Sciatic nerve (tissue), 2 donors: Measurements from ENCODE around the gene DTX4. TPM values are rescaled to one million over a fixed set of nuclear protein-coding genes. Genes with fewer than 3 reads are reported as not detected.
A peak's percentile ranks its signal among the peaks of the same experiment; 100 is the strongest.

Experiments
- ATAC-seq: fragments of 200-7000 bp; cut with Tn5 transposase; one replicate; pipeline ENCODE4 v1.9.1; 2020; ENCODE audit warnings: mild to moderate bottlenecking, moderate library complexity
- DNase-seq: peaks from one replicate; pipeline ENCODE4 v3.0.0-alpha.2; 2020; ENCODE audit warnings: low spot score
- intact Hi-C: fragments of 100-400 bp; cut with DNase I; formaldehyde crosslinking; loops from one replicate; pipeline ENCODE4 v1.14.2; 2022
- total RNA-seq: library from RNA; stranded (reverse); fragmentation: NEBNext Ultra II Directional; extraction: Animal tissue kit (Norgen Biotek cat#: 25700); gene quantifications from one replicate; pipeline ENCODE4 v1.2.1, GENCODE V29; 2021
- donor health status: DM: no; HTN: no; CAD: no.
- donor health status: DM: no; HTN: no; CAD: no.

DTX4 gene
- total RNA-seq, 1 donor from 2014 or later = 35.9 TPM

DNA sequence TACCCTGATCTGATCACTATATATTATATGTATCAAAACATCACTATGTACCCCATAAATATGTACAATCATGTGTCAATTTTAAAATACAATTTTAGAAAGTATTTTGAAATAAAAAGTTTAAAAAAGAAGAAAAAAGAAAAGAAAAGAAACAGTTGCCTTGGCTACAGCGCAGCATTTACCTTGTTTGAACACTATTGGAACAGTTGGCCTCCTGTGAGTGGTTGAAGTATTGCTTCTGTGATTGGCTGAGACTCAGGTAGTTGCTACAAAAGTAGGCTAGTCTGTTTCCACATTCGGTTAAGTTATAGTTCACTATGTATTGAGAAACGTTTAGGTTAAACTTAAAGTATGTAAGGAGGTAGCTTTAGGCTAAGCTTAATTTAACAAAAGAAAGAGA is 7.9 kb upstream of the DTX4 start:
- DNase-seq (no peak), ATAC-seq (no peak)
- intact Hi-C loops = no loop called here

DNA sequence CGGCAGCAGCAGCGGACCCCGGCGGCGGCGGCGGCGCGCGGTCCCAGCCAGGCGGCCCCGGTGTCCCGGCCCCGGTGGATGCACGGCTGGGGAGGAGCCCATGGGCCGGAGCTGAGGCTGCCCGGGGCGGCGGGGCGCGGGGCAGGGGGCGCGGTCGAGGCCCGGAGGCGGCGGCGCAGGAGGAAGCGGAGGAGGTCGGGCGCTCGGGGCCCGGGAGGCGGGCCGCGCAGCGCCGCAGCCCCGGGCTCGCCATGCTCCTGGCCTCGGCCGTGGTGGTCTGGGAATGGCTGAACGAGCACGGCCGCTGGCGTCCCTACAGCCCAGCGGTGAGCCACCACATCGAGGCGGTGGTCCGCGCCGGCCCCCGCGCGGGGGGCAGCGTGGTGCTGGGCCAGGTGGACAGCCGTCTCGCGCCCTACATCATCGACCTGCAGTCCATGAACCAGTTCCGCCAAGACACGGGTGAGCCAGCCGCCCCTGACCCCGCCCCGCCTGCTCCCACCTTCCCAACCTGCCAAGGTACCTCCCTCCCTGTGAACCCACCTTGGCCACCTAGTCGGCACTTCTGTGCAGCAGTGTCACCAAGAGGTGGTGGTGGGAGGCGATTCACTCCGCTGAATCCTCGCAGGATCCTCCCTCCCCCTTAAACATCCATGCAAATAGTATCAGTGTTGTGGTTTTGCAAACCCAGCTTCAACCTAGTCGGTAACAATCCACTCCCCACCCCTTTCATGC is 580 bp downstream of the DTX4 start:
- intact Hi-C loops = loop anchor here (2.0 kb wide), 1 partner anchor 34 kb away; no protein-coding TSS in a partner anchor
- DNase-seq (no peak), ATAC-seq (no peak)

- intact Hi-C loops = loop anchor here (2.0 kb wide), 1 partner anchor 33 kb away; no protein-coding TSS in a partner anchor
- ATAC-seq = peak; percentile 20
- peak; percentile 67 for DNase-seq
Measured at GRCh38 chr11:59173080-59173963, 1.4 kb downstream of the DTX4 start.

GRCh38 chr11:59173964-59174663 is 2.2 kb downstream of the DTX4 start:
- DNase-seq (no peak), ATAC-seq (peak; percentile 14)
- intact Hi-C loops = loop anchor here (2.0 kb wide), 1 partner anchor 33 kb away; no protein-coding TSS in a partner anchor

- ATAC-seq (no peak), DNase-seq (no peak)
- intact Hi-C loops = no loop called here
Measured at GRCh38 chr11:59174664-59175033, 2.7 kb downstream of the DTX4 start.

DNA sequence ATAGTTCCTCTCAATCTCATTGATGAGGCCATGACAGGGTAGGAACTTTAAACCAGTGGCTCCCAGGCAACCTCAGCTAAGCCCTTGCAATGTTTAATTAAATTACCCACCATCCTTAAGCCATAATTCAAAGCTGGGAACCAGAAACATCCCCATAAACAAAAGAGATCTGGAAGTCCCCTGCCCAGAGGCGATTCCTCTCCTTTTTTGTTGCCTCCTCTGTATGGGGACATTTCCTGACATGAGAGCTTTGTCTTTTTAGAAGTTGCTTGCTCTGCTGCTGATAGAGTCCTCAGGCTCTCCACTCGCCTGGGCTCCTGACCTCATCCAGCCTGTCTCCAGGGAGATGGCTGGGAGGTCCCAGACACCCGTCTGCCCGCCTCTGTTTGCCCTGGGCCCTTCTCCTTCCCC is 3.2 kb downstream of the DTX4 start:
- intact Hi-C loops = no loop called here
- DNase-seq (no peak), ATAC-seq (no peak)

DNA sequence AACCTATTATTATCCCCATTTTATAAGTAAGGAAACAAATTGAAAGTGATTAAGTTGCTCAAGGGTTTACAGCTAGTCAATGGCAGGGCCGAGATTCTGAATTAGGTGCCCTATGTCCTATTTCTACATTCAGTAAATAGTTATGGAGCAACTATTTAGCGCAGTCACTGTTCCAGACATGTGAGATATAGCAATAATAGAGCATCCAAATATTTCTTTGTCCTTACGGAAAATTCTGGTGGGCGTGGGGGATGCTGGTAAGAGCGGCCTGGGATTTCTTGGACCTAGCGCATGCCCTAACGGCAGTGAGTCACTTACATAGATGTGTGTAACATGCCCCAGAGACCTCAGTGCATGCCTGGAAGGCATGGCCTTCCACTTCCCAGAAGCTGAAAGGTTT is 4.4 kb downstream of the DTX4 start:
- no peak for DNase-seq
- intact Hi-C loops = no loop called here
- ATAC-seq = no peak

- DNase-seq = no peak
- ATAC-seq = no peak
- intact Hi-C loops = no loop called here
Measured at GRCh38 chr11:59178402-59178801, 6.5 kb downstream of the DTX4 start.

- DNase-seq (no peak), ATAC-seq (no peak)
- intact Hi-C loops = no loop called here
Measured at GRCh38 chr11:59179121-59179520, 7.2 kb downstream of the DTX4 start.

- no peak for DNase-seq
- intact Hi-C loops = no loop called here
- peak; percentile 30 for ATAC-seq
Measured at GRCh38 chr11:59180168-59180776, 8.3 kb downstream of the DTX4 start.

GRCh38 chr11:59180907-59181306 is 9.0 kb downstream of the DTX4 start:
- intact Hi-C loops = no loop called here
- ATAC-seq = no peak
- no peak for DNase-seq

DNA sequence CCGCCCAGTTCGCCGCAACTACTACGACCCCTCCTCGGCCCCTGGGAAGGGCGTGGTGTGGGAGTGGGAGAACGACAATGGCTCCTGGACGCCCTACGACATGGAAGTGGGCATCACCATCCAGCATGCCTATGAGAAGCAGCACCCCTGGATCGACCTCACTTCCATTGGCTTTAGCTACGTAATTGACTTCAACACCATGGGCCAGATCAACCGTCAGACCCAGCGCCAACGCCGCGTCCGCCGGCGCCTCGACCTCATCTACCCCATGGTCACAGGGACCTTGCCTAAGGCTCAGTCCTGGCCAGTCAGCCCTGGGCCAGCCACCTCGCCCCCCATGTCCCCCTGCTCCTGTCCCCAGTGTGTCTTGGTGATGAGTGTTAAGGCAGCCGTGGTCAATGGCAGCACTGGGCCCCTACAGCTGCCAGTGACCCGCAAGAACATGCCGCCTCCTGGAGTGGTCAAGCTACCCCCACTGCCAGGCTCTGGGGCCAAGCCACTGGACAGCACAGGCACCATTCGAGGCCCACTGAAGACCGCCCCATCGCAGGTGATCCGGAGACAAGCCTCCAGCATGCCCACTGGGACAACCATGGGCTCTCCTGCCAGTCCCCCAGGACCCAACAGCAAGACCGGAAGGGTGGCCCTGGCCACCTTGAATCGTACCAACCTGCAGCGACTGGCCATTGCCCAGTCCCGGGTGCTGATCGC is 10.0 kb downstream of the DTX4 start:
- ATAC-seq = no peak
- intact Hi-C loops = no loop called here
- DNase-seq = no peak

DNA sequence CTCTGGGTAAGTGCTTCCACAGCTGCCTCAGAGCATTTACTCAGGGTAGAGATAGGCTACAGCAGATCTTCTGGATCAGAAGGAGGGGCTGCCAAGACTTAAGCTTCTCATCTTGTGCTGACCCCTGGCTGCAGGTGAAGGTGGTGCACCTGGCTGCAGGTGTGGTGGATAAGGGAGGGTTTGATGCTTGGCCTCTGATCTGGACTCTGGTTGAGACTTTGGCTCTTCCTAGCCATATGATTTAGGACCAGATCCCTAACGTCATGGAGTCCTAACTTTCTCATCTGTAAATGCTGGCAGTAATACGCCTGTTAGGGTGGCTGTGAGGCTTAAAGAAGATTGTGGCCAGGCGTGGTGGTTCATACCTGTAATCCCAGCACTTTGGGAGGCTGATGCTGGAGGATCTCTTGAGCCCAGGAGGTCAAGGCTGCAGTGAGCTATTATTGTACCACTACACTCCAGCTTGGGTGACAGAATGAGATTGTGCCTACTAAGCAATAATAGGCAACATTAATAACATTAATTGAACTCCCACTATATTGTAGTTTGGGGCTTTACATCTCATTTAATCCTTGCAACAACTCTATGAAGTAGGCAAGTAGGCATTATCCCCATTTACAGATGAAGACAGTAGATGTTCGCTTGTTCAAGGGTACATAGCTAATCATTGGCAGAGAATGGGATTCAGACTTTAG is 10.7 kb downstream of the DTX4 start:
- DNase-seq (no peak), ATAC-seq (no peak)
- intact Hi-C loops = no loop called here

GRCh38 chr11:59183771-59184170 is 11.8 kb downstream of the DTX4 start:
- ATAC-seq (peak; percentile 82), DNase-seq (no peak)
- intact Hi-C loops = no loop called here

DNA sequence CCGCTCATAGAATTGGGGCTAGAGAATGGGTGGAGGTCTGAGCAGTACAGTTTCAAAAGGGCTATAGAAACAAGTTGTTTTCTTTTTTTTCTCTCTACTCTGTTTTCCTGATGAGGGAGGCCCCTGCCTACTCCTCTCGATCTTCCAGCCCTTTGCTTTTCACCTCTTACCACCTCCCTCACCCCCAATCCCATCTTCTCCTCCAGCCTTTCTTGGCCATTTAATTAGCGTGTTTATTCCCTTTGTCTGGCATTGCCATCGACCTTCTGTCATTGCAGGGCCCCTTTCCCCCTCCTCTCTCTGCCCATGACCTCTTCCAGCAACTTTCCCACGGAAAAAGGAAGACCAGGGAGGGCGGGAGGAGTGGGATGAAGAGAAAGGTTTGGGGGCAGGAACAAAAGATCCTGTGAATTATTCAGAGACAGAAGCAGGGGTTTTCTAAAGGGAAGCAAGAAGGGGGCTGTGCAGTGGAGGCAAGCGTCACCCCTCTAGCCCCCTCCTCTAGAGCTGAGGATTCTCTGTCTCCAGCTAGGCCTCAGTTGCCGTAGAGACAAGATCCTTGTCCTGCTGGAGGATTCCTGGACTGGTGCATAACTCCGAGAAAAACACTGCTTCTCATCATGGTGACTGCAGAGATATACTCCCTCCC is 12.9 kb downstream of the DTX4 start:
- no peak for DNase-seq
- intact Hi-C loops = no loop called here
- ATAC-seq = no peak

DNA sequence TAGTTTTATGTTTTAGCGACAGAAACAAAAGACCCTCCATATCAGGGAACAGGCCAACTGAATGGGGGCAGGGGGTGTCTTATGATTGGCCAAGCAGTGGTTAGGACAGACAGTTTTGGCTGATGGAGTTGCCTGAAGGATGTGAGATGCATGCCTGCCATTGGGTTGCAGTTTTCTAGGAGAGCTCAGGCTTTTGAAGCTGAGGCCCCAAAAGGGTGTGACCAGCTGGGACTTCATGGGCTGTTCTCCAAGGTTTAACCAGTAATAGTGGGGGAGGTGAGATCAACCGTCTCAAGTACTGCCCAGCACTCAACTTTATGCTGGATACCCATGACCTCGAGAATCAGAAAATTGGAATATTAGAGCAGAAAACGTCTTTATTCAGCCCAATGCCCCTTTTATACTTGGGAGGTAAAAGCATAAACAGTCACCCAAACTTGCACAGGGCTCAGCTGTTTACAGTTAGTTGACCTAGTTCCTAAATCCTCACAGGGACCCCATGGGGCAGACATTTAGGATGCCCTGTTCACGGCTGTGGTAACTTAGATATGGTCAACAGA is 13.5 kb downstream of the DTX4 start:
- no peak for ATAC-seq
- intact Hi-C loops = no loop called here

GRCh38 chr11:59186130-59186594 is 14.2 kb downstream of the DTX4 start:
- no peak for ATAC-seq
- intact Hi-C loops = no loop called here
- DNase-seq = no peak

More for the DNA sequence above, 13.5 kb downstream of the DTX4 start:
- DNase-seq = no peak
